Ascending aorta (tissue), 2 donors: ENCODE measurements around the gene FNDC11. TPM values are rescaled to one million over a fixed set of nuclear protein-coding genes. Genes with fewer than 3 reads are reported as not detected.
A peak's percentile ranks its signal among the peaks of the same experiment; 100 is the strongest.

Experiments used
- DNase-seq, 2 donors: peaks; one replicate each; pipeline ENCODE4 v3.0.0-alpha.2; 2019; ENCODE audit warnings: low spot score in 2 of 2
- H3K27ac ChIP-seq, 2 donors: fragments of 200-600 bp; sonication (generic); one replicate each; pipeline ENCODE4 v1.5.1; 2016 to 2017; ENCODE audit warnings: mild to moderate bottlenecking in 1 of 2
- H3K27me3 ChIP-seq: fragments of 200-600 bp; sonication (generic); one replicate; pipeline ENCODE4 v1.5.1; 2017
- H3K36me3 ChIP-seq, 2 donors: fragments of 200-600 bp; sonication (generic); one replicate each; pipeline ENCODE4 v1.5.1; 2016
- H3K4me1 ChIP-seq, 2 donors: fragments of 200-600 bp; sonication (generic); one replicate each; pipeline ENCODE4 v1.5.1; 2016 to 2017; ENCODE audit warnings: mild to moderate bottlenecking in 1 of 2
- H3K4me3 ChIP-seq, 2 donors: fragments of 200-600 bp; sonication (generic); one replicate each; pipeline ENCODE4 v1.5.1; 2016 to 2017; ENCODE audit warnings: mild to moderate bottlenecking in 1 of 2
- H3K9me3 ChIP-seq, 2 donors: fragments of 200-600 bp; sonication (generic); one replicate each; pipeline ENCODE4 v1.5.1; 2016
- CTCF ChIP-seq, 3 experiments: fragments of 200-600 bp in 2 of 3; fragments of 450-650 bp in 1 of 3; sonication (generic) in 2 of 3; IDR thresholded peaks; one replicate each; pipeline ENCODE4 v1.5.1; 2016 to 2019; ENCODE audit warnings: antibody characterized with exemption in 3 of 3, mild to moderate bottlenecking in 1 of 3, moderate library complexity in 1 of 3
- intact Hi-C: fragments of 100-400 bp; cut with DNase I; formaldehyde crosslinking; loops from one replicate; pipeline ENCODE4 v1.15.1; 2023
- total RNA-seq: library from RNA; depleted of rRNA; stranded (reverse); fragments of >200 nt; gene quantifications from one replicate; pipeline ENCODE4 v1.1.0, GENCODE V29; 2016

The FNDC11 gene
- total RNA-seq, 1 donor from 2014 or later: not detected

GRCh38 chr20:63534831-63535651 is 18.9 kb upstream of the FNDC11 start:
- intact Hi-C loops: no loop called here
- Histone ChIP-seq H3K36me3 (no peaks in the 10 kb centered on the region), H3K4me3 (no peak overlapping the region), H3K27ac (no peak overlapping the region), H3K9me3 (no peaks in the 10 kb centered on the region), H3K4me1 (peaks cover 0 to 2% of the 10 kb centered on the region in 2 donors), H3K27me3 (peaks cover 8% of the 10 kb centered on the region)
- no peak for TF ChIP-seq CTCF (IDR thresholded peaks at IDR 0.05)
- DNase-seq: no peak

DNA sequence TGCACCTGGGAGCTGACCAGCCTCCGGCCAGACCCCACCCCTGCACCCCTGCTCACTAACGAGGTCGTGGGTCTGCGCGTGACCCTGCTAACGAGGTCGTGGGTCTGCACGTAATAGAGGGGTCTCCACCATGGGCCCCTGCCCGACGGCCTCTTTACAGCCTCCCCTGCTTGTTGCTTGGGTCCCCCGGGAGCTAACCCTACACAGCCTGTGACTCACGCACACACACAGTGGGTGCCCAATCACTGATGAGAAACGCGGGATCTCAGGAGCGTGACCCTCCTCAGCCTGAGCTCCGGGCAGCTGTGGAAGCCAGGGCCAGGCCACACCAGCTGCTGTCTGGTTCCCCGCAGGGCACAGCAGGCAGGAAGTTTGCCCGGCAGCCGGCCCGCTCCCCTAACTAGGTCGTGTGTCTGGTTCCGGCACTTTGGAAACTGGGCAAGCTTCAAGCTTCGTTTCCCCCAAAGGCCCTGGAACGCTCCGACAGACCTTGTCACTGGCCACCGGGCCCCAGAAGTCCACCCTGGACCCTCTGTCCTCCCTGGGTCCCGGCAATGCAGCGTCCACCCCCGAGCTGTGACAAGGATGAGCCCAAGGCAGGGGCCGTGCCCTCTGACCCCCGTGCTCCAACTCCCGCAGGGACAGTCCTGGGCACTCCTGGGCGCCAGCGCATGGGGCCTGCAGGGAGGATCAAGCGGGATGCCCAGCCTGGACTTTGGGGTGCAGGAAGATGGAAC is 17.6 kb upstream of the FNDC11 start:
- no peak for DNase-seq
- Histone ChIP-seq H3K27ac (no peak overlapping the region), H3K9me3 (no peaks in the 10 kb centered on the region), H3K4me1 (peaks cover 0 to 2% of the 10 kb centered on the region in 2 donors), H3K27me3 (peaks cover 8% of the 10 kb centered on the region), H3K4me3 (no peak overlapping the region), H3K36me3 (no peaks in the 10 kb centered on the region)
- intact Hi-C loops: no loop called here
- no peak for TF ChIP-seq CTCF (IDR thresholded peaks at IDR 0.05)

DNA sequence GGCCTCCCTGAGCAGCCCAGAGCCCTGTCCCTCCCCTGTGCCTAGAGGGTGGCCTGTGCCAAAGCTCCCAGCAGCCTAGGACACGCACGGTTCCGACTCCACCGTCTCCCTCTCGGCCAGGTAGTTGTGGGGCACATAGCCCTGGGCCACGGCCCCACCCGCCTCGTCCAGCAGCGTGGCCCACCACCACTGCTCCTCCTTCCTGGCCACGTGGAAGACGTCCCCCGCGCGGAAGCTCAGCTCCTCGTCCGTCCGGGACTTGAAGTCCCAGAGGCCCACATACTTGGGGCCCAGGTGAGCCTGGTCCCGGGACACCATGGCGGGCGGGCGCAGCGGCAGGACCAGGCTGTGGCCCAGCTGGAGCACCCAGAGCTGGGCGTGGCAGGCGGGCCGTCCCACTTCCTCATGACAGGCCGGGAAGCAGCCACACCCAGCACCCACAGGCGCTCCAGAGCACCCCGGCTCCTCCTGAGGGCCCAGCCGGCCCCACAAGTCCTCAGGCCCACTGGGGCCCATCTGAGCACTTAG is 16.9 kb upstream of the FNDC11 start, which contains the start of gene PTK6:
TSS of gene PTK6 (minus strand) at position 380 of the 528 bp plus-strand sequence. CDS start at position 318, 62 bp downstream.
- Histone ChIP-seq H3K36me3 (no peaks in the 10 kb centered on the region), H3K4me1 (peaks cover 0 to 2% of the 10 kb centered on the region in 2 donors), H3K4me3 (peak within 1 kb of the TSS; percentile 5 to 32), H3K27ac (no peak within 1 kb of the TSS), H3K9me3 (no peaks in the 10 kb centered on the region), H3K27me3 (peaks cover 8% of the 10 kb centered on the region)
- intact Hi-C loops: no loop called here
- DNase-seq: no peak
- TF ChIP-seq CTCF (IDR thresholded peaks at IDR 0.05): no peak

DNA sequence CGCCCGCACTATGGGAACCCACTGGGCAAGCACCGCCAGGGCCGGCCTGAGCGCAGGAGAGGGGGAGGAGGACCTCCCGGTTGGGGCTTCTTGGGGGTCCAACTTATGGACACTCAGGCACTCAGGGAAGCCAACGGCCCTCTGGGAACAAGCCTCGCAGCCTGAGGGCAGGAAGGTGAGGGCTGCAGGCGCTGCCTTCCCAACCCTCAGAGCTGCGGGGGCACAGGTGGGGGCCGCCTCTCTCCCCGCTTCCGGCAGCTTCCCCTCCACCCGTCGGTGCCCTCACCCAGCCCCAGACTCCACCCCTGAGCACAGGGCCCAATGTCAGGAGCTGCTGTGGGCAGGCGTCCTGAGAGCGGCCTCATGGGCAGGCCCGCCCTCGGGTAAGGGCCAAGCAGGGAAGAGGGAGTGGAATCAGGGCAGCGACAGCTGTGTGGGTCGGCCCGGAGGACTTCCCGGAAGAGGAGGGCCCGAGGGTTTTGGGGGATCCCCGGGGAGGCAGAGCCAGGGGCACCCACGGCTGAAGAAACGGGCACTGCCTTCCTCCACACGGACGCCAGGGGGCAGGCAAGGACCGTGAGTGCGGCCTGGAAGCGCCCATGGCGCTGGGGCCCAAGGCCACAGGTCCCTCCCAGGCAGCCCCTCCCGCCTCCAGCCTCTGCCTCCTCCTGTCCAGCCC is 16.3 kb upstream of the FNDC11 start:
- Histone ChIP-seq H3K27ac (no peak overlapping the region), H3K4me1 (peaks cover 0 to 2% of the 10 kb centered on the region in 2 donors), H3K9me3 (no peaks in the 10 kb centered on the region), H3K4me3 (peak overlapping the region; percentile 5 to 32), H3K27me3 (peaks cover 8% of the 10 kb centered on the region), H3K36me3 (no peaks in the 10 kb centered on the region)
- intact Hi-C loops: loop anchor here (1.0 to 2.0 kb wide), 2 partner anchors 327 to 436 kb away; partner anchors contain the start of gene TPD52L2
- peak; percentile 66 to 90 for DNase-seq
- peak; percentile 93 to 94 (median 94) for TF ChIP-seq CTCF (IDR thresholded peaks at IDR 0.05)
